ENCODE data around the gene CCDC57.

Gene CCDC57

GRCh38 chr17:82113422-82113821 lies 99.2 kb downstream of the CCDC57 start:
- DNase-seq (ENCODE audit: insufficient read length, low spot score) (no peak), FAIRE-seq (no peak)

GRCh38 chr17:82112914-82113311 lies 99.7 kb downstream of the CCDC57 start:
- no peak for FAIRE-seq

GRCh38 chr17:82112181-82112913 lies 100.3 kb downstream of the CCDC57 start:
- FAIRE-seq (no peak), DNase-seq (ENCODE audit: insufficient read length, low spot score) (no peak)

More at GRCh38 chr17:82112914-82113311, 99.7 kb downstream of the CCDC57 start:
- no peak for DNase-seq (ENCODE audit: insufficient read length, low spot score)

DNA sequence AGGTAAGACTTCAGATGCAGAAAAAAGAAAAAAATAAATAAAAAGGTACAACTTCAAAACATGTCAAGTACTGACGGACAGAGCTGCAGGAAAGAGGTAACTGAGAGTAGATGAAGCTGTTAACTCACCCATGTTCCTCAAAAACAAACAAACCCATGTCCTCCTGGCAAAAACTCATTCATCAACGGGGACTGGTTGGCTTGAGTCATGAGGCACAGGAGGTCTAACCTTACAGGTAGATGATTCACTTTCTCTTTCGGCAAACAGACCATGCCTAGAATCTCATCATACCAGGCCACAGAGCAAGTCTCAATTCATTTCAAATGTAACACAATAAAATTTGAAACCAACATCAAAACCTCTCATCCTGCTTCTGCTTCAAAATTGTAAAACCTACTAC lies 102.3 kb downstream of the CCDC57 start:
- no peak for FAIRE-seq
- no peak for DNase-seq (ENCODE audit: insufficient read length, low spot score)

- FAIRE-seq (no peak), DNase-seq (ENCODE audit: insufficient read length, low spot score) (no peak)
Measured at GRCh38 chr17:82108961-82109475, 103.6 kb downstream of the CCDC57 start.

- DNase-seq (ENCODE audit: insufficient read length, low spot score) (no peak), FAIRE-seq (no peak)
Measured at GRCh38 chr17:82108496-82108945, 104.1 kb downstream of the CCDC57 start.

GRCh38 chr17:82108038-82108437 lies 104.6 kb downstream of the CCDC57 start:
- FAIRE-seq, result no peak

DNA sequence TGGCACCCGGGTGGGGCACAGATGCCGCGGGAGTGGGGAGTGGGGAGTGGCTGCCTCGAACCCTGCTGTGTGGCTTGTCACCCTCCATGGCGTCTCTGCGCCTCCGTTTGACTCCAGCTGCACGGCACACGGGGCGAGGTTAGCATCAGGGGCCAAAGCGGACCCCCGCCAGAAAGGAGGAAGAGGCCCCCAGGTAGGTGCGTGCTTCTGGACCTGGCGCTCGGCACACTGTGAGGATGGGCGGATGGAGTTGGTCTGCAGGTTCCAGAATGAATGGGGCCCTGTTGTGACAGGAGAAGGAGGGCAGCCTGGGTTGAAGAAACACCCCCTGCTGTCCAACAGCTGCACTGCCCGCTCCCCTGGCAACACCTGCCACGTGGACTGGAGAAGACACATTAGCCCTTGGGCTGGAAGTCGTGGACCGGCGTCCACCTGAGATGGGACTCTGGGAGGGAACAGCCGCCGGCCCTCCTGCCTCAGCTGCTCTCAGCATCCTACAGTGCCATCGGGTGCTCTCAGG lies 105.2 kb downstream of the CCDC57 start:
- no peak for DNase-seq (ENCODE audit: insufficient read length, low spot score)
- no peak for FAIRE-seq

More at GRCh38 chr17:82108038-82108437, 104.6 kb downstream of the CCDC57 start:
- DNase-seq (ENCODE audit: insufficient read length, low spot score), result no peak

DNA sequence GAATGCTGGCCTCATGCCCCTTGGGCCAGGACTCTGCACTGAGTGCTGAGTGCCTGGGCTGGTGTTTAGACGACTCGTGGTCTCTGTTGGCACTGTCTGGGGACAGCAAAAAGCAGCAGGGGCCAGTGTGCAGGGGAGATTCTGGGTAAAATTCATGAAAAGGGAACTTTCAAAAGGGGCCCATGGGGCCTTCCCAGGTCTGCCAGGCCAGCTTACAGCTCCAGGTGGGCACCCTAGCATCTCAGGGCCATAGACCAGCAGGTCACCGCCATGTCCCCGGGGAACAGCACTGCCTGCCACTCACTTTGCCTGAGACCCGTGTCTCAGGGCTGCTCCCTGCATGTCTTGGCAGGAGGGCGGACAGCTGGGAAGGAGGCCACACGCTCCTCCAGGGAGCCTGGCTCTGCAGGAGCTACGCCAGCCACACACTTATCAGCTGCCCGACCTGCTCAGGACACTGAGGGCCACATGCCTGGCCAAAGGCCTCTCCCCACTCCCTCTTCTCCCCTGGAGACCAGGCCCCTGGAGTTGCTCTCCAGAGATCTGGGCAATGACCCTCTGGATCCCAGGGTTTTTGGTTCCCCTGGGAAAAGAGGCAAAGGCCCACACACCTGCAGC lies 105.8 kb downstream of the CCDC57 start:
- DNase-seq (ENCODE audit: insufficient read length, low spot score) (no peak), FAIRE-seq (no peak)

GRCh38 chr17:82105882-82106687 lies 106.6 kb downstream of the CCDC57 start:
- FAIRE-seq (peak; percentile 82), DNase-seq (ENCODE audit: insufficient read length, low spot score) (peak; percentile 88)

DNA sequence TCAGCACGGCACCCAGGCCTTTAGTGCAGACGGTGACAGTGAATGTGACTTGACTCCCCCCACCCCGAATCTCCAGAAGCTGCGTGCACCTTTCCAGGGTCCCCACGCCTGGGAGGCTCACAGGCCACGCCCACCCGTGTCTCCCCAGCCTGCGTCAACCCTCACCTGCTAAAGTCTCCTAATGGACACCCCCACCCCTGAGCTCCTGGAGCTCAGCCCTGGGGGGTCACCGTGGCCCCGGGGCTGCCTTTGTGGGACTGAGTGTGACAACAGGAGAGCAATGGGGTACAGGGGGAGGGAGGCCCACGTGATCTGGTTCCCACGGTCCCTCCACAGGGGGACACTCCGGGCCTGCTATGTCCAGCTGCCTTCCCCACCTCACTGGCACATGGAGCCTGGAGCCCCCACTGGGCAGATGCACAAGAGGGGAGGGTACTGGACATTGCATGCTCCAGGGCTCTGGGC lies 107.2 kb downstream of the CCDC57 start:
- no peak for DNase-seq (ENCODE audit: insufficient read length, low spot score)
- no peak for FAIRE-seq

DNA sequence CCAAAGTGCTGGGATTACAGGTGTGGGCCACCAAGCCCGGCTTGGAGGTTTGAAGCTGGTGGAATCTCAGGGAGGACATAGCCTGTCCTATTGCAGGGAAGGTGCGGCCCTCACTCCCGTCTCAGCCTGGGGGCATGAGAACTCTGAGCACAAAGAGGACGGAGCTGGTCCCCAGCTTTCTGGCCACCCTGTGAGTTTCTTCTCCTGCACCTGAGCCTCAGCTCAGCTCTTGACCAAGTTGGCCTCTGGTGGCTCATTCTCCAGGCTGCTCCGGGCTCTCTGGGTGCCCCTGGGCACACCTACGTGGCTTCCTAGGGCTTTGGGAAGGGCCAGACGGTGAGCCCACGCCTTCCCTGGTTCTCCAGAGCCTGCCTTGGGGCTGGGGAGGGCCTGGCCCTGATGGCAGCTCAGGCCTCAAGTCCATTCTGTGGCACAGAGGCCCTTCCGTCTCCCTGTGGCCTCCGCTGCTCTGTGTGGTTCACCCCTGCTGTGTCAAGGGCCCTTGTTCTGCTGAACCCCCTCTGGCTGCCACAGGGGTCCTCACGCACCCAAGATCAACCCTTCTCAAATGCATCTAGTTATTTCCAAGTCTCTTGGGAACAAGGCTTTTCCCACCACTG lies 107.7 kb downstream of the CCDC57 start:
- no peak for DNase-seq (ENCODE audit: insufficient read length, low spot score)
- no peak for FAIRE-seq

GRCh38 chr17:82103553-82104451 lies 108.8 kb downstream of the CCDC57 start:
- FAIRE-seq, result no peak
- no peak for DNase-seq (ENCODE audit: insufficient read length, low spot score)

GRCh38 chr17:82101767-82102679 lies 110.6 kb downstream of the CCDC57 start:
- DNase-seq (ENCODE audit: insufficient read length, low spot score) (no peak), FAIRE-seq (no peak)

DNA sequence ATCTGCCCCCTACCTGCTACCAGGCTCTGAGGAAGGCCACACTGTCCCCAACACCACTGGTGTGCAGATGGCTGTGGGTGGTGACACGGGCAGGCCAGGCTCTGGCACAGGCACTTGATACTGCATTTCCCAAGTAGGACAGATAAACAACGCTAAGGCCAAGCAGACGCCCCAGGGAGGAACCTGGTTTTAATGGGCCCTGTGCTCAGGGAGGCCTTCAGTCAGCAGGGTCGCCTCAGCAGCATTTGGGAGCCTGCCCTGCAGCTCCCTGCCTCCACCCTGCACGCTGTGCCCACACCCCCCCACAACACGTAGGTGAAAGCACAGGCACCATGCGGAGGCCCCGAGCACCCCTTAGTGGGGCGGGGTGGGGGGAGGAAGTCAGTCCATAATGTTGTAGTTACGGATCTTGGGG lies 111.3 kb downstream of the CCDC57 start:
- no peak for FAIRE-seq
- no peak for DNase-seq (ENCODE audit: insufficient read length, low spot score)

- FAIRE-seq (no peak), DNase-seq (ENCODE audit: insufficient read length, low spot score) (no peak)
Measured at GRCh38 chr17:82100502-82101298, 111.9 kb downstream of the CCDC57 start.

DNA sequence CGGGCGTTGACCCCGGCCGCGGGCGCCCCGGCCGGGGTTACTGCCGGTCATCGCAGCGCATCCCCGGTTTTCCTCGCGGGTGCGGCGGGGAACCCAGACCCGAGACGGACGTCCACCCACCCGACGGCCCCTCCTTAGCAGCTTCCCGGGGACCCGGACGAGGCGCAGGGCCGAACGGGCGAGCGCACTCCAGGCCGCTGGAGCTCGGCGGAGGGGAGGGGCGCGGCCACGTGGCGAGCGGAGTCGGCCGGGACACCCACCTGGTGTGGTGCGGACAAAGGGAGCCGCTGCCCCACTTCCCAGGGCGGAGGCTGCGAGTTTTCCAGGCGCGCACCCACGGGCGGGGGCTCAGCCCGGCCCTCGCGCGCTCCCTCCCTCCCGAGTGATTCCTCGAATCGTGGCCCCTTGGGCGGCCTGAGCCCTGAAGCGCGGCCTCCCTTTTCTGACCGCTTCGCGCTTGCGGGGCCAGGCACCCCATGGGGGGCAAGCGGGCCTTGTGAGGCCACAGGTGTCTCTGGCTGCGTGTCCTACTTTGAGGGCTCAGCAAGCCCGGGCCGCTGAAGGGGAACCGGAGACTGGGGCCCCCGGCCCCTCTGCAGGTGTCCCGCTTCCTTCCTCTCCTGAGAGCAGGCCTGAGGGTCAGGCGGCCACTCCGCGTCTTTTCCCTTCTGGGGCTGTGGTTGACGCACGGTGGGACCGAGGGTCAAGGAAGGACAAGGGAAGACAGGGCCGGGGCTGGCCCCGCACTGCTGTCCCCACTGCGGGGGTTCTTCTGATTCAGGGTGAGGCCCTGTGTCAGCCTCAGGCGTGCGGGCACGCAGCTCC lies 113.5 kb downstream of the CCDC57 start:
- no peak for FAIRE-seq
- no peak for DNase-seq (ENCODE audit: insufficient read length, low spot score)

Data from HTR-8/SVneo (cell line).